Progenitor cell of endocrine pancreas (in vitro differentiated cells): Measurements from ENCODE around the gene IRF2BP1. TPM values are rescaled to one million over a fixed set of nuclear protein-coding genes. Genes with fewer than 3 reads are reported as not detected.

ENCODE experiments used
- DNase-seq: peaks from one replicate; pipeline ENCODE4 v3.0.0; 2021; ENCODE audit warnings: low spot score; ENCODE audit not compliant: unreplicated experiment
- H3K27ac Mint-ChIP-seq: 2 replicates; pipeline ENCODE4 v1.8.0; 2021; ENCODE audit warnings: mild to moderate bottlenecking, moderate library complexity, mixed read lengths
- H3K27me3 Mint-ChIP-seq: 2 replicates; pipeline ENCODE4 v1.8.0; 2021; ENCODE audit warnings: mixed read lengths
- H3K36me3 Mint-ChIP-seq: 2 replicates; pipeline ENCODE4 v1.8.0; 2022; ENCODE audit warnings: mixed read lengths; ENCODE audit not compliant: insufficient read depth
- H3K4me1 Mint-ChIP-seq: 2 replicates; pipeline ENCODE4 v1.8.0; 2021; ENCODE audit warnings: low read depth, mixed read lengths
- H3K4me3 Mint-ChIP-seq: 2 replicates; pipeline ENCODE4 v1.8.0; 2021; ENCODE audit warnings: low read depth, mild to moderate bottlenecking, moderate library complexity, mixed read lengths
- H3K9me3 Mint-ChIP-seq: 2 replicates; pipeline ENCODE4 v1.8.0; 2021; ENCODE audit warnings: low read depth, mixed read lengths
- total RNA-seq: library from RNA; stranded (reverse); gene quantifications from 2 replicates; pipeline ENCODE4 v1.2.1, GENCODE V29; 2021
- TF ChIP-seq, protein P1 (sequence below): fragments of 200-600 bp; sonication (generic); IDR thresholded peaks from one replicate; pipeline ENCODE4 v1.5.0; 2021; ENCODE audit warnings: antibody characterized with exemption, mild to moderate bottlenecking; ENCODE audit not compliant: unreplicated experiment

IRF2BP1 gene
- total RNA-seq, 1 donor from 2014 or later = 35.0 TPM

DNA sequence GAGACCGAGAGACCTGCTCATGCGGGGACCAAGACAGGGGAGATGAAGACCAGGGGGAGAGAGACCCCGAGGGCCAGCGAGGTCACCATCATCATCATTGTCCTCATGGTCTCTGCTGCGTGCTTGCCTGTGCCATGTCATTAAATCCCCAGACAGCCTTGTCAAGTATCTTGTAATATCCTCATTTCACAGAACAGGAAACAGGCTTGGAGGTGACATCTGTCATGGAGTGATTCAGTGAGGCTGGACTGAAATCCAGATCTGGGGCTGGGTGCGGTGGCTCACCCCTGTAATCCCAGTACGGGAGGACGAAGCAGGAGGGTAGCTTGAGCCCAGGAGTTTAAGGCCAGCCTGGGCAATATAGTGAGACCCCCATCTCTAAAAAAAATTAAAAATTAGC, 34.5 kb upstream of the IRF2BP1 start:
- no peak overlapping the region for H3K27ac Mint-ChIP-seq
- peaks cover 2% of the 10 kb centered on the region for H3K4me1 Mint-ChIP-seq
- H3K4me3 Mint-ChIP-seq = no peak overlapping the region
- H3K27me3 Mint-ChIP-seq = peaks cover 18% of the 10 kb centered on the region
- no peak for DNase-seq
- TF ChIP-seq, protein P1, sequence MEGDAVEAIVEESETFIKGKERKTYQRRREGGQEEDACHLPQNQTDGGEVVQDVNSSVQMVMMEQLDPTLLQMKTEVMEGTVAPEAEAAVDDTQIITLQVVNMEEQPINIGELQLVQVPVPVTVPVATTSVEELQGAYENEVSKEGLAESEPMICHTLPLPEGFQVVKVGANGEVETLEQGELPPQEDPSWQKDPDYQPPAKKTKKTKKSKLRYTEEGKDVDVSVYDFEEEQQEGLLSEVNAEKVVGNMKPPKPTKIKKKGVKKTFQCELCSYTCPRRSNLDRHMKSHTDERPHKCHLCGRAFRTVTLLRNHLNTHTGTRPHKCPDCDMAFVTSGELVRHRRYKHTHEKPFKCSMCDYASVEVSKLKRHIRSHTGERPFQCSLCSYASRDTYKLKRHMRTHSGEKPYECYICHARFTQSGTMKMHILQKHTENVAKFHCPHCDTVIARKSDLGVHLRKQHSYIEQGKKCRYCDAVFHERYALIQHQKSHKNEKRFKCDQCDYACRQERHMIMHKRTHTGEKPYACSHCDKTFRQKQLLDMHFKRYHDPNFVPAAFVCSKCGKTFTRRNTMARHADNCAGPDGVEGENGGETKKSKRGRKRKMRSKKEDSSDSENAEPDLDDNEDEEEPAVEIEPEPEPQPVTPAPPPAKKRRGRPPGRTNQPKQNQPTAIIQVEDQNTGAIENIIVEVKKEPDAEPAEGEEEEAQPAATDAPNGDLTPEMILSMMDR = no peak
- H3K9me3 Mint-ChIP-seq = no peaks in the 10 kb centered on the region
- no peaks in the 10 kb centered on the region for H3K36me3 Mint-ChIP-seq

DNA sequence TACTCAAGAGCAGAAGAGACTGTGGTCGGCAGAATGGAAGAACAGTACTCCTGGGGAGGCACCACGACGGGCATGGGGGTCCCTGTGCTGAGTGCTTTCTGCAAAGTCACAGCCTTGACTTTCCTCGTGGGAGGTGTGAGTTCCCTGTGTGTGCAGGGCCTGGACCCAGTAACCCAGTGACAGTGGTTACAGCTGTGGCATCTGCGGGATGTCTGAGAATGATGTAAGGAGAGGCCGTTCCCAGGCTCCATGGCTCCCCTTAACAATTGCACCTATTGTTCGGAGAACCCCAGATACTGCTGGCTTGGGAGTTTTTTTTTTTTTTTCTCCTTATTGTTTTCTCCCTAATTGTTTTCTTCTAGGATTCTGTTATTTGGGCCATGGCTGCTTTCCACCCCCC, 33.7 kb upstream of the IRF2BP1 start:
- H3K9me3 Mint-ChIP-seq = no peaks in the 10 kb centered on the region
- H3K36me3 Mint-ChIP-seq = no peaks in the 10 kb centered on the region
- peaks cover 2% of the 10 kb centered on the region for H3K4me1 Mint-ChIP-seq
- no peak for DNase-seq
- peaks cover 15% of the 10 kb centered on the region for H3K27me3 Mint-ChIP-seq
- no peak overlapping the region for H3K4me3 Mint-ChIP-seq
- H3K27ac Mint-ChIP-seq = no peak overlapping the region
- TF ChIP-seq, protein P1 = no peak

DNA sequence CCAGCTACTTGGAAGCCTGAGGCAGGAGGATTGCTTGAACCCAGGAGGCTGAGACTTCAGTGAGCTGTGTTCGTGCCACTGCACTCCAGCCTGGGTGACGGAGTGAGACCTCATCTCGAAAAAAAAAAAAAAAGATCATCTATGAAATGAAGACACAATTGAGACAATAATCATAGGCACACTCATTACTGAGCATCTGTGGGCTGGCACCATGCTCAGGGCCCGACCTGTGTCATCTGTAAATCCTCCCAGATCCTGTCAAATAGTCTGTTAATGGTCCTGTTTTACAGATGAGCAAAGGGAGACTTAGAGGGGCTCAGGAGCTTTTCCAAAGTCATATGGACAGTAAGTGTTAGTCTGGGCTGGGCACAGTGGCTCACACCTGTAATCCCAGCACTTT, 32.8 kb upstream of the IRF2BP1 start:
- DNase-seq = no peak
- peaks cover 15% of the 10 kb centered on the region for H3K27me3 Mint-ChIP-seq
- TF ChIP-seq, protein P1 = no peak
- H3K4me1 Mint-ChIP-seq = peaks cover 2% of the 10 kb centered on the region
- no peaks in the 10 kb centered on the region for H3K9me3 Mint-ChIP-seq
- H3K27ac Mint-ChIP-seq = no peak overlapping the region
- H3K4me3 Mint-ChIP-seq = no peak overlapping the region
- H3K36me3 Mint-ChIP-seq = no peaks in the 10 kb centered on the region

DNA sequence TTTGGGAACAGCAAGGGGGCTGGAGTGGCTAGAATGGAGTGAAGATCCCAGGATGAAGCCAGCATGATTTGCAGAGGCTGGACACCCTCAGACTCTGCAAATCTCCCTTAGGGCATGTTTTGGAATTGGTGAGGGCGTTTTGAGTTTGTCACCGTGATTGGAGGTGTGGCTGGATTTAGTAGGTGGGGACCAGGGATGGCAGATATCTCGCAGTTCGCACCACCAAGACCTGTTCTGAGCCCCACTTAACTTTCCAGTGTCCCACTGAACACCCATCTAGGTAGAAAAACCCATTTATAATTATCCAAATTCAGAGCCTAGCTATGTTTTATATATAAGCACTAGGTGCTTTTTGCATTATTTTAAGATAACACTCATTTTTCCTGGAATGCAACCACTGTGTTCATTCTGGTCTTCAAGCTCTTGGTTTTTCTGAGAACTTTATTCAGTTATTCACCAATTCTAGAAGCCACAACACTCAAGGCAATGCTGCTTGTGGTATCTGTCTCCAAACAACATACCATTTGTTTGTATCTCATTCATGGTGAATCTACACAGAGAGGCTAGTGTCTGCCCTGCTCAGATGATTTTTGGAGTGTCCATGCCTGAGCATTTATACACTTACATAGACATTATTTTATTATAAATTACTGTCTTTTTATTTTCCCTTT, 31.6 kb upstream of the IRF2BP1 start:
- no peak for DNase-seq
- no peaks in the 10 kb centered on the region for H3K36me3 Mint-ChIP-seq
- H3K27ac Mint-ChIP-seq = no peak overlapping the region
- TF ChIP-seq, protein P1 = no peak
- H3K4me1 Mint-ChIP-seq = peaks cover 2% of the 10 kb centered on the region
- no peak overlapping the region for H3K4me3 Mint-ChIP-seq
- no peaks in the 10 kb centered on the region for H3K9me3 Mint-ChIP-seq
- H3K27me3 Mint-ChIP-seq = peaks cover 17% of the 10 kb centered on the region

- Mint-ChIP-seq H3K4me3 (no peak within 1 kb of the TSS), H3K27ac (no peak within 1 kb of the TSS), H3K4me1 (no peaks in the 10 kb centered on the region), H3K36me3 (no peaks in the 10 kb centered on the region), H3K27me3 (peaks cover 15% of the 10 kb centered on the region), H3K9me3 (no peaks in the 10 kb centered on the region)
- DNase-seq = no peak
- TF ChIP-seq, protein P1 = peak; percentile 27
Observed at GRCh38 chr19:45913874-45914830, 28.2 kb upstream of the IRF2BP1 start, which contains the start of gene NANOS2. NANOS2 (minus strand) TSS chr19:45914778; CDS start chr19:45914693, 85 bp downstream.
